GM12878 (cell line): Measurements from ENCODE around the gene DZANK1. TPM values are rescaled to one million over a fixed set of nuclear protein-coding genes. Genes with fewer than 3 reads are reported as not detected.
A peak's percentile ranks its signal among the peaks of the same experiment; 100 is the strongest.

Experiments used
- ATF7 ChIP-seq: fragments of 450-650 bp; IDR thresholded peaks from 2 replicates; pipeline ENCODE4 v1.6.1; 2016; ENCODE audit warnings: low read depth, mild to moderate bottlenecking
- BCLAF1 ChIP-seq: fragments of 450-650 bp; IDR thresholded peaks from 2 replicates; pipeline ENCODE4 v1.6.1; 2017; ENCODE audit warnings: antibody characterized with exemption, mild to moderate bottlenecking, moderate library complexity
- BHLHE40 ChIP-seq, 2 experiments: fragments of 450-650 bp in 1 of 2; IDR thresholded peaks; 2 replicates each; pipeline ENCODE4 v1.6.1; 2011 to 2017; ENCODE audit warnings: low read depth in 2 of 2, borderline replicate concordance in 1 of 2, improper control_type of control experiment in 1 of 2, low read length in 1 of 2, mild to moderate bottlenecking in 1 of 2
- CBFB ChIP-seq: IDR thresholded peaks from 2 replicates; pipeline ENCODE4 v1.6.1; 2016; ENCODE audit warnings: antibody characterized with exemption, low read depth
- ELK1 ChIP-seq: IDR thresholded peaks from 2 replicates; pipeline ENCODE4 v1.6.1; 2012; ENCODE audit warnings: low read depth, low read length, improper control_type of control experiment
- FOS ChIP-seq: IDR thresholded peaks from 3 replicates; pipeline ENCODE4 v1.6.1; 2011; ENCODE audit warnings: borderline replicate concordance; ENCODE audit not compliant: insufficient read length; ENCODE audit errors: extremely low read depth
- FOXK2 ChIP-seq: fragments of 450-650 bp; IDR thresholded peaks from 2 replicates; pipeline ENCODE4 v1.6.1; 2017; ENCODE audit warnings: mild to moderate bottlenecking, moderate library complexity
- GABPA ChIP-seq: IDR thresholded peaks from 2 replicates; pipeline ENCODE4 v1.6.1; 2014; ENCODE audit warnings: antibody characterized with exemption, low read depth, mild to moderate bottlenecking, inconsistent platforms
- IKZF2 ChIP-seq, 2 experiments: fragments of 450-650 bp; IDR thresholded peaks; 2 replicates each; pipeline ENCODE4 v1.6.1; 2017; ENCODE audit warnings: mild to moderate bottlenecking in 2 of 2, moderate library complexity in 2 of 2
- JUND ChIP-seq: IDR thresholded peaks from 2 replicates; pipeline ENCODE4 v1.6.1; 2012; ENCODE audit warnings: low read depth, mild to moderate bottlenecking, low read length, improper control_type of control experiment, moderate library complexity
- KDM1A ChIP-seq: fragments of 200-600 bp; sonication (generic); IDR thresholded peaks from 2 replicates; pipeline ENCODE4 v1.6.1; 2016; ENCODE audit warnings: borderline replicate concordance
- NFXL1 ChIP-seq: fragments of 450-650 bp; IDR thresholded peaks from 2 replicates; pipeline ENCODE4 v1.6.1; 2017; ENCODE audit warnings: antibody characterized with exemption, mild to moderate bottlenecking, borderline replicate concordance
- NR2C1 ChIP-seq: fragments of 450-650 bp; IDR thresholded peaks from 2 replicates; pipeline ENCODE4 v1.6.1; 2017; ENCODE audit warnings: antibody characterized with exemption, mild to moderate bottlenecking, moderate library complexity
- NR2C2 ChIP-seq: IDR thresholded peaks from 2 replicates; pipeline ENCODE4 v1.6.1; 2011; ENCODE audit warnings: borderline replicate concordance, low read depth; ENCODE audit not compliant: control insufficient read depth, insufficient read length
- RAD51 ChIP-seq: fragments of 450-650 bp; IDR thresholded peaks from 2 replicates; pipeline ENCODE4 v1.6.1; 2016; ENCODE audit warnings: moderate library complexity, mild to moderate bottlenecking, inconsistent platforms
- RB1 ChIP-seq: fragments of 450-650 bp; formaldehyde crosslinking; IDR thresholded peaks from 2 replicates; pipeline ENCODE4 v1.6.1; 2017; ENCODE audit warnings: mild to moderate bottlenecking, borderline replicate concordance
- RUNX3 ChIP-seq: IDR thresholded peaks from 2 replicates; pipeline ENCODE4 v1.6.1; 2012; ENCODE audit warnings: low read length, inconsistent platforms
- TBL1XR1 ChIP-seq: IDR thresholded peaks from 2 replicates; pipeline ENCODE4 v1.6.1; 2012; ENCODE audit warnings: low read depth, low read length, improper control_type of control experiment
- TCF3 ChIP-seq: IDR thresholded peaks from 2 replicates; pipeline ENCODE4 v1.6.1; 2012; ENCODE audit warnings: low read depth, mild to moderate bottlenecking, low read length, borderline replicate concordance; ENCODE audit not compliant: insufficient read depth
- WRNIP1 ChIP-seq: IDR thresholded peaks from 2 replicates; pipeline ENCODE4 v1.6.1; 2011; ENCODE audit warnings: low read depth, low read length, improper control_type of control experiment, borderline replicate concordance
- YY1 ChIP-seq: IDR thresholded peaks from 2 replicates; pipeline ENCODE4 v1.6.1; 2011; ENCODE audit warnings: low read depth, mild to moderate bottlenecking, low read length
- ZNF384 ChIP-seq: IDR thresholded peaks from 2 replicates; pipeline ENCODE4 v1.6.1; 2012; ENCODE audit warnings: low read depth, mild to moderate bottlenecking, low read length, improper control_type of control experiment, borderline replicate concordance
- ZZZ3 ChIP-seq: IDR thresholded peaks from 2 replicates; pipeline ENCODE4 v1.6.1; 2011; ENCODE audit warnings: low read depth; ENCODE audit not compliant: control insufficient read depth, insufficient read length
- polyA plus RNA-seq, 11 experiments: library from polyadenylated mRNA; depleted of rRNA in 4 of 11; unstranded in 6 of 11; stranded (reverse) in 5 of 11; fragments of >200 nt; fragmentation: Nextera tagmentation in 4 of 11; fragmentation: Illumina TruSeq in 1 of 11; extraction: Ambion mirVana in 4 of 11; extraction: Trizol in 1 of 11; gene quantifications; 1 replicate in 1 of 11; 2 replicates in 10 of 11; pipeline versions ENCODE4 v1.2.1 to v1.2.3, GENCODE V29; 2011 to 2016; ENCODE audit warnings: inconsistent platforms in 2 of 11, missing spikeins in 2 of 11, low read depth in 1 of 11
- total RNA-seq, 4 experiments: library from RNA; depleted of rRNA in 3 of 4; stranded (reverse); fragments of >200 nt in 3 of 4; fragmentation: Illumina TruSeq in 1 of 4; extraction: Trizol in 1 of 4; gene quantifications; 2 replicates each; pipeline versions ENCODE4 v1.2.1 to v1.2.3, GENCODE V29; 2013 to 2021
- TF ChIP-seq, protein P1 (sequence below): IDR thresholded peaks from 2 replicates; pipeline ENCODE4 v1.6.1; 2011; ENCODE audit warnings: borderline replicate concordance, low read depth, mild to moderate bottlenecking, moderate library complexity, low read length; ENCODE audit not compliant: insufficient read depth, poor library complexity, severe bottlenecking
- TF ChIP-seq, protein P2 (sequence below): IDR thresholded peaks from 2 replicates; pipeline ENCODE4 v1.6.1; 2011; ENCODE audit warnings: low read depth, mild to moderate bottlenecking, low read length, moderate library complexity, borderline replicate concordance; ENCODE audit errors: extremely low read depth

Gene DZANK1
- total and polyA plus RNA-seq, 10 of the 15 experiments (the other 5 are each of a cell fraction or from before 2014, with no cell fraction given), result 3.6 to 12.6 (median 6.5) TPM

- TF ChIP-seq, protein P1, sequence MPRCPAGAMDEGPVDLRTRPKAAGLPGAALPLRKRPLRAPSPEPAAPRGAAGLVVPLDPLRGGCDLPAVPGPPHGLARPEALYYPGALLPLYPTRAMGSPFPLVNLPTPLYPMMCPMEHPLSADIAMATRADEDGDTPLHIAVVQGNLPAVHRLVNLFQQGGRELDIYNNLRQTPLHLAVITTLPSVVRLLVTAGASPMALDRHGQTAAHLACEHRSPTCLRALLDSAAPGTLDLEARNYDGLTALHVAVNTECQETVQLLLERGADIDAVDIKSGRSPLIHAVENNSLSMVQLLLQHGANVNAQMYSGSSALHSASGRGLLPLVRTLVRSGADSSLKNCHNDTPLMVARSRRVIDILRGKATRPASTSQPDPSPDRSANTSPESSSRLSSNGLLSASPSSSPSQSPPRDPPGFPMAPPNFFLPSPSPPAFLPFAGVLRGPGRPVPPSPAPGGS, result no peak
- TF ChIP-seq BHLHE40 (IDR thresholded peaks at IDR 0.05; ENCODE audit: borderline replicate concordance in 1 of 2, low read depth in 2 of 2, low read length in 1 of 2) (no peak), CBFB (no peak), GABPA (no peak), BCLAF1 (no peak), ATF7 (0 out of 2 replicates have a peak, but pooled peaks have one; percentile 24), RUNX3 (peak; percentile 20; the same call in 1 of the 2 replicates), JUND (no peak), WRNIP1 (no peak), ZZZ3 (no peak), NFXL1 (no peak), YY1 (no peak), RAD51 (peak; percentile 83), TCF3 (no peak), NR2C2 (no peak), FOXK2 (no peak), KDM1A (no peak), ELK1 (no peak), NR2C1 (no peak), TBL1XR1 (no peak), IKZF2 (IDR thresholded peaks at IDR 0.05) (0 out of 4 replicates have a peak, but pooled peaks have one; percentile 8 to 26), RB1 (no peak), ZNF384 (no peak), FOS (no peak)
- TF ChIP-seq, protein P2, sequence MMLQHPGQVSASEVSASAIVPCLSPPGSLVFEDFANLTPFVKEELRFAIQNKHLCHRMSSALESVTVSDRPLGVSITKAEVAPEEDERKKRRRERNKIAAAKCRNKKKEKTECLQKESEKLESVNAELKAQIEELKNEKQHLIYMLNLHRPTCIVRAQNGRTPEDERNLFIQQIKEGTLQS, result no peak
Observed at GRCh38 chr20:18412221-18412901, 54.5 kb downstream of the DZANK1 start (continued).
